Coronary artery (tissue), 2 donors: ENCODE data around the gene DVL1.

Experiments used
- DNase-seq: peaks from one replicate; pipeline ENCODE4 v3.0.0-alpha.2; 2017; ENCODE audit warnings: low spot score
- H3K27ac ChIP-seq, 2 donors: fragments of 200-600 bp; sonication (generic); one replicate each; pipeline ENCODE4 v1.5.1; 2016 to 2019
- H3K4me3 ChIP-seq: fragments of 200-600 bp; sonication (generic); 2 replicates; pipeline ENCODE4 v1.5.1; 2016; ENCODE audit warnings: mild to moderate bottlenecking, moderate library complexity
- CTCF ChIP-seq: fragments of 200-600 bp; sonication (generic); IDR thresholded peaks from one replicate; pipeline ENCODE4 v1.5.1; 2019; ENCODE audit warnings: antibody characterized with exemption

Gene DVL1

DNA sequence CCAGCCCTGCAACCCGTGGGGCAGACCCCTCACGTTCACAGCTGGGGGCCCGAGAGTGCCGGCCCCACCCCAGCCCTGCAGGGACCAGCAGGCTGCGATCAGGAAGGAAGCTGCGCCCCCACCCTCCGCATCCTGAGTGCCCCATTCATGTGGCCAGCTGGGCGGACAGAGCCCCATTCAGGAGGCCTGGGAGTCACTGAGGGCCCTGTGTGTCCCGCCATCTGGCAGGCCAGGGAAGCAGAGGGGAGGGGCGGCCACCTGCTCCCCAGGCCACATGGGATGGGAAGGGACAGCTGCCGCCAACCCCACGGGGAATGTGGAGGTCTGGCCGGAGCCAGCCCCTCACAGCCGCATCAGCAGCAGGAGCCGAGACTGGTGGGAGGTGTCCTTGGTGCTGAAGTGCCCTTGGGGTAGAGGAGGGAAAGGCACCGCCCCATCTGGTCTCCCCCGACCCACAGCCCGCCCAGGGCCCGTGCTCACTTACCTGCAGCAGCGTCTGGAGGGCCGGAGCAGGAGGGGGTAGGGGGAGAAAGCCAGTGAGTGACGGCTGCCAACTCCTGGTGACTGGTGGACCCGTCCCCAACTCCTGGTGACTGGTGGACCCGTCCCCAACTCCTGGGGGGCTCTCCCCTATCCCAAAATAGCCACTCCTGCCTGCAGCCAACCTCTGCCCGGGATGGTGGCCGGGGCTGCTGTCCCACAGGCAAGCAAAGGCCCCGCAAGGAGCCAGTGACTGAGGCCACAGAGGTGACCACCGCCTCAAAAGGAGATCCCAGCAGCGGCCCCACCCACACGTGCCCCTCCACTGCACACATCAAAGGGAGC lies 50.1 kb downstream of the DVL1 start:
- TF ChIP-seq CTCF = no peak
- no peak overlapping the region for H3K4me3 ChIP-seq
- no peak for DNase-seq
- no peak overlapping the region for H3K27ac ChIP-seq

DNA sequence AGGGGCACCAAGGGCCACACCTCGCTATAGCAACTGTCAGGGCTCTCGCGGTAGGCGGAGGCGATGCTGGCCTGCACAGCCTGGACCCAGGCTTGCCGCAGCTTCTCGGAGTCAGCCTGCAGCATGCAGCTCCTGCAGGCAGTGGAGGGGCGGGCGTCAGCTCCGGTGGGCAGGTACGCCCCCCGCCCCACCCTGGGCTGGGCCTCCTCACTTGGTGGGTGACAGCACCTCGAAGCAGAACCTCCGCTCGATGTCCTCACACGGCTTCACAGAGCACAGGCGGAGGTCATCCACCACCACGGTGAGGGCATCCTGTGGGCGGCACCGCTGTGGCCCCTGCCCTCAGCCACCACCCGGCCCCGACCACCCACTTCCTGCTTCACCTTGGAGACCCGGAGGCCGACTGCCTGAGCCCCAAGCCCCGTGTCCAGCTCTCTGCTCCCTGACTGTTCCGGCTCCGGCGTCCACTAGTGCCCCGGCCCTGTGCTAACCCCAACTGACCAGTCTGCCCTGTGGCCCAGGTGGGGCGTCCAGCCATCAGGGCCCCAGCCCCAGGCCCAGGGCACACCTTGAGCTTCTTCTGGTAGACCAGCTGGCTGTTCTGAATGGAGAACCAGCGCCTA lies 51.3 kb downstream of the DVL1 start:
- DNase-seq = no peak
- no peak for TF ChIP-seq CTCF
- no peak overlapping the region for H3K27ac ChIP-seq
- no peak overlapping the region for H3K4me3 ChIP-seq

GRCh38 chr1:1296070-1297061 lies 52.9 kb downstream of the DVL1 start:
- no peak overlapping the region for H3K27ac ChIP-seq

GRCh38 chr1:1295154-1295923 lies 53.9 kb downstream of the DVL1 start:
- no peak for TF ChIP-seq CTCF
- Histone ChIP-seq H3K4me3 (no peak overlapping the region), H3K27ac (no peak overlapping the region)
- no peak for DNase-seq

More at GRCh38 chr1:1296070-1297061, 52.9 kb downstream of the DVL1 start:
- DNase-seq = no peak
- TF ChIP-seq CTCF = no peak
- no peak overlapping the region for H3K4me3 ChIP-seq

DNA sequence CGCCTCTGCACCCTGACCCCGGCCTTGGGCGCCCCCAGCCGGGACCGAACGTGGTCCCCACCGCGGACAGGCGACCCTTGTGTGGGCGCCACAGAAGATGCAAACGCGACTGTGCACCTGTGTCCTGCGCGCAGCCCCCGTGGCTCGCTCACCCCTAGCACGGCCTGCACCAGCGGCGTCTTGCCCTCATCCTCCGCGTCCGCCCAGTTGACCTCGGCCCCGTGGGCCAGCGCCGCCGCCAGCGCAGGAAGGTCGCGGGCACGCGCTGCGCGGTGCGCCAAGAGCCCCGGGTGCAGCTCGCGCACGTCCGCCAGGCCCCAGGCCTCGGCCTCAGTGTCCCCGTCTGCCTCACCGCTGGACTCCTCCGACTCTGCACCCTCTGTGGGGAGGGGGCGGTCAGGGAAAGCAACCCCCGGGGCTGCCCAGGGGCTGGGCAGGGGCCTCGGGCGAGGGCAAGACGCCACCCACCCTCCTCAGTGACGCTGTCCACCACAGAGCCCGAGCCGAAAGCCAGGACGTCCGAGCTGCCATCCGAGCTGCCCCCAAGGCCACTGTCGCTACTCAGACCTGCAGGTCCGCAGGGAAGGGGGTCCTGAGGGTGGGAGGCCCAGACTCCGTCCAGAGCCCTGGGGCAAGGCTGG lies 54.8 kb downstream of the DVL1 start:
- no peak for DNase-seq
- TF ChIP-seq CTCF = no peak
- Histone ChIP-seq H3K4me3 (no peak overlapping the region), H3K27ac (no peak overlapping the region)
